Right cardiac atrium (tissue), 5 donors: ENCODE measurements around the gene EMC1. TPM values are rescaled to one million over a fixed set of nuclear protein-coding genes. Genes with fewer than 3 reads are reported as not detected.

ENCODE experiments used
- polyA plus RNA-seq: library from polyadenylated mRNA; stranded (reverse); fragments of 200-250 nt; gene quantifications from one replicate; pipeline ENCODE4 v1.2.3, GENCODE V29; 2013
- total RNA-seq, 4 donors: library from RNA; stranded (reverse); fragmentation: NEBNext Ultra II Directional; extraction: Animal tissue kit (Norgen Biotek cat#: 25700); gene quantifications; one replicate each; pipeline ENCODE4 v1.2.1, GENCODE V29; 2021
- donor health status: healthy with polysubstance abuse.
- donor health status: DM: no; HTN: yes; CAD: no.
- donor health status: DM: no; HTN: no; CAD: no.
- donor health status: DM: no; HTN: yes; CAD: no; lungs with severe emphysema.
- donor health status: DM: yes; HTN: yes; CAD: no.

Gene EMC1
- total and polyA plus RNA-seq, 5 donors, result 11.5 to 31.9 (median 30.3) TPM

Other genes starting within 250 kb of the EMC1 start
- gene UBR4, start 41.3 kb downstream of the EMC1 start, total RNA-seq, result 10 to 100 TPM; 48.9 to 70.3 (median 63.7) TPM
- gene UBR4, start 41.3 kb downstream of the EMC1 start, polyA plus RNA-seq, result 64.5 TPM
- 10 to 100 TPM; 10.1 to 21.1 (median 12.1) TPM for gene MRTO4, start 281 bp upstream of the EMC1 start, total RNA-seq
- gene MRTO4, start 281 bp upstream of the EMC1 start, polyA plus RNA-seq, result 14.8 TPM
- under 1 TPM in 3 of 4 donors, not detected in 1; 0.17 to 0.26 (median 0.22) TPM for gene AKR7A3, start 37.2 kb upstream of the EMC1 start, total RNA-seq
- gene AKR7A3, start 37.2 kb upstream of the EMC1 start, polyA plus RNA-seq, result 0.20 TPM
- gene AKR7A2, start 60.6 kb upstream of the EMC1 start, total RNA-seq, result 10 to 100 TPM; 29.7 to 41.9 (median 40.0) TPM
- 25.9 TPM for gene AKR7A2, start 60.6 kb upstream of the EMC1 start, polyA plus RNA-seq
- gene SLC66A1, start 60.8 kb upstream of the EMC1 start, total RNA-seq, result 1 to 10 TPM; 6.6 to 7.3 (median 7.2) TPM
- 9.2 TPM for gene SLC66A1, start 60.8 kb upstream of the EMC1 start, polyA plus RNA-seq
- gene CAPZB, start 234.0 kb upstream of the EMC1 start, total RNA-seq, result 100 to 1,000 TPM; 226 to 255 (median 232) TPM
- gene CAPZB, start 234.0 kb upstream of the EMC1 start, polyA plus RNA-seq, result 228 TPM